ENCODE results near the gene BABAM1.

Gene BABAM1

GRCh38 chr19:17235971-17236777 is 31.1 kb upstream of the BABAM1 start:
- H3K4me3 ChIP-seq (ENCODE audit: low read depth in 1 of 2, low read length in 1 of 2): peak overlapping the region; percentile 65 to 71
- H3K27ac ChIP-seq: peak overlapping the region; percentile 58
- H3K9me3 ChIP-seq: no peaks in the 10 kb centered on the region
- no peaks in the 10 kb centered on the region for H3K36me3 ChIP-seq
- peaks cover 11 to 16% of the 10 kb centered on the region in 2 experiments for H3K4me1 ChIP-seq (ENCODE audit: control insufficient read depth in 1 of 2, insufficient read depth in 1 of 2, low read depth in 1 of 2, low read length in 1 of 2)
- TF ChIP-seq CTCF (IDR thresholded peaks at IDR 0.05): no peak
- H3K27me3 ChIP-seq: no peaks in the 10 kb centered on the region

- Histone ChIP-seq H3K27ac (no peak overlapping the region), H3K36me3 (no peaks in the 10 kb centered on the region), H3K27me3 (no peaks in the 10 kb centered on the region), H3K4me3 (ENCODE audit: low read depth in 1 of 2, low read length in 1 of 2) (no peak overlapping the region), H3K9me3 (no peaks in the 10 kb centered on the region), H3K4me1 (ENCODE audit: control insufficient read depth in 1 of 2, insufficient read depth in 1 of 2, low read depth in 1 of 2, low read length in 1 of 2) (peaks cover 11 to 16% of the 10 kb centered on the region in 2 experiments)
- TF ChIP-seq CTCF (IDR thresholded peaks at IDR 0.05): no peak
Measured at GRCh38 chr19:17236811-17237543, 30.3 kb upstream of the BABAM1 start.

DNA sequence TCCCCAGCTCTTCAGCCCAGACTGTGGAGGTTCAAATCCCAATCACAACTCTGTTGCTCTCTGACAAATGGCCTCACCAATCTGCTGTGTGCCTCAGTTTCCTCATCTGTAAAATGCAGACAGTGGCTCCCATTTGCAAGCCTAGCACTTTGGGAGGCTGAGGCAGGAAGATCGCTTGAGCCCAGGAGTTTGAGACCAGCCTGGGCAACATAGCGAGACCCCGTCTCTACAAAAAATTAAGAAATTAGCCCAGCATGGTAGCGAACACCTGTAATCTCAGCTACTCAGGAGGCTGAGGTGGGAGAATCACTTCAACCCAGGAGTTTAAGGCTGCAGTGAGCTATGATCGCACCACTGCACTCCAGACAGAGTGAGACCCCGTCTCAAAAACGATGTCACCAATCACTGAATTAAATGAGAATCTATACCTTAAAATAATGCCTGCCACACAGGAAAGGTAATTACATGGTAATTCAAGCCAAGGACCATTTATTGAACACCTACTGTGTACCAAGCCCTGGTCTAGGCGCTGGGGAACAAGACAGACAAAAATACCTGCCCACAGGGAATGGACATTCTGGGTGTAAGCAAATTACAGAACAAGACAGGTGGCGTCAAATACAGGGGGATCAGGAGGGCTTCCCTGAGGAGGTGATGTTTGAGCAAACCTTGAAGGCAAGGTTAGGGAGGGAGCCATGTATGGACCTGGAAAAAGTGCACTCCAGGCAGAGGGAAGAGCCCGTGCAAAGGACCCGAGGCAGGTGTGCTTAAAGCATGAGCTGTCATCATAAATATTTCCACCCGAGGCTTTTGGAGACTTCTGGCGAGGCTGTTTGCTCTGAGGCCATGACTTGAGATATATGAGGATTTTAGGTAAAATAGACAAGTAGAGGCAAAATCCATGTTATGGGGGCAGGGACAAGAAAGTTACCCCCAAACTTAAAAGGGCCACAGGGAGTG is 29.2 kb upstream of the BABAM1 start:
- TF ChIP-seq CTCF (IDR thresholded peaks at IDR 0.05): no peak
- H3K9me3 ChIP-seq: no peaks in the 10 kb centered on the region

DNA sequence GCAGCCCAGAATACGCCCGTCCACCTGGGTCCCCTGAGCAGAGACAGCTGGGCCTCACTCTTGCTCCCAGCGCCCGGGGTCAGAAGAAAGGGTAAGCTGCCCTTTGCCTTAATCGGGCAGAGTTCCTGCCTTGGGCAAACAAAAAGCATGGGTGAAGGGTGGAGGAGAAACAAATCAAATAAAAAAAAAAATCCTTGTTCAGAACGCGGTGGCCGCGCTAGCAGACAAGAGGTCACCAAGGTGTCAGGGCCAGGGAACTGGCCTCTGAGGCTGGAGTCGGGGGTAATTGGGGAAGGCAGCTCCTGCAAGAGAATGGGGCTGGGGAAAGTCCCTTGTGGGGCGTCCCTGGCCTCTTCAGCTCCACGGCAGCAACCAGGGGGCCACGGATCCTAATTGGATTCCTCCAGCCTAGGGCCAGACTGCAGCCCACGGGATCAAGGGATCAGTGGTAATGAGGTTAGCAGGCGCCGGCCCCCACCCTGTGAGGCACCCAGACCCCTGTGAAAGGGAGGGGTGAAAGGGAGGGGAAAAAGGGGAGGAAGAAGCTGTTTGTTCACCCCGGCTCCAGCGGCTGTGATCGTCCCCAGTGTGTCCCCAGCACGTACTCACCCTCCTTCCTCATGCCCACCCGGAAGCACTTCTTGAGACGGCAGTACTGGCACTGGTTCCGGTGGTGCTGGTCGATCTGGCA is 27.0 kb upstream of the BABAM1 start:
- H3K27ac ChIP-seq: no peak overlapping the region
- H3K4me1 ChIP-seq (ENCODE audit: control insufficient read depth in 1 of 2, insufficient read depth in 1 of 2, low read depth in 1 of 2, low read length in 1 of 2): peaks cover 8 to 16% of the 10 kb centered on the region in 2 experiments
- TF ChIP-seq CTCF (IDR thresholded peaks at IDR 0.05): no peak
- peaks cover 22% of the 10 kb centered on the region for H3K27me3 ChIP-seq
- H3K36me3 ChIP-seq: no peaks in the 10 kb centered on the region
- no peaks in the 10 kb centered on the region for H3K9me3 ChIP-seq
- H3K4me3 ChIP-seq (ENCODE audit: low read depth in 1 of 2, low read length in 1 of 2): no peak overlapping the region

More for the DNA sequence above, 29.2 kb upstream of the BABAM1 start:
- Histone ChIP-seq H3K36me3 (no peaks in the 10 kb centered on the region), H3K27ac (no peak overlapping the region), H3K27me3 (peaks cover under 1% of the 10 kb centered on the region), H3K4me3 (ENCODE audit: low read depth in 1 of 2, low read length in 1 of 2) (no peak overlapping the region), H3K4me1 (ENCODE audit: control insufficient read depth in 1 of 2, insufficient read depth in 1 of 2, low read depth in 1 of 2, low read length in 1 of 2) (peaks cover 11 to 16% of the 10 kb centered on the region in 2 experiments)

Data from neutrophil (primary cell).